Frontal cortex (tissue), 1 donor: ENCODE data around the gene DHX40. TPM values are rescaled to one million over a fixed set of nuclear protein-coding genes. Genes with fewer than 3 reads are reported as not detected.

Experiments used
- small RNA-seq: library from RNA; depleted of rRNA; stranded (forward); fragments of <200 nt; gene quantifications from one replicate; pipeline ENCODE3, GENCODE V24; 2014
- total RNA-seq: library from RNA; depleted of rRNA; stranded (reverse); fragments of >200 nt; gene quantifications from one replicate; pipeline ENCODE4 v1.2.3, GENCODE V29; 2014

DHX40 gene
- total RNA-seq, 1 donor from 2014 or later: 75.0 TPM

Small RNA genes within 50 kb of the gene (small RNA-seq; reads per million reads assigned to genes)
- gene RNU4-13P: 0.08 reads per million

Other genes with a start within 250 kb of the DHX40 start
- 12.6 TPM for gene YPEL2, start 234.0 kb upstream of the DHX40 start, total RNA-seq
- 308 TPM for gene CLTC, start 54.3 kb downstream of the DHX40 start, total RNA-seq
- gene PTRH2, start 141.8 kb downstream of the DHX40 start, total RNA-seq: 18.8 TPM
- 241 TPM for gene VMP1, start 142.0 kb downstream of the DHX40 start, total RNA-seq